GM23338 (cell line): ENCODE measurements around the gene FOXP2. TPM values are rescaled to one million over a fixed set of nuclear protein-coding genes. Genes with fewer than 3 reads are reported as not detected.

ENCODE experiments used
- ATAC-seq: fragments of 200-7000 bp; cut with Tn5 transposase; 3 replicates; pipeline ENCODE4 v1.9.1; 2020
- DNase-seq: peaks from one replicate; pipeline ENCODE4 v3.0.0-alpha.2; 2015; ENCODE audit warnings: low spot score
- H2AFZ ChIP-seq: fragments of 200-600 bp; sonication (generic); 2 replicates; pipeline ENCODE4 v1.8.0; 2016; ENCODE audit warnings: antibody characterized with exemption, mild to moderate bottlenecking, moderate library complexity
- H3F3A ChIP-seq: fragments of 200-600 bp; sonication (generic); replicated peaks from 2 replicates; pipeline ENCODE4 v1.8.0; 2017; ENCODE audit warnings: antibody characterized with exemption, mixed run types, low read depth
- H3K27ac ChIP-seq: fragments of 200-600 bp; sonication (generic); 2 replicates; pipeline ENCODE4 v1.6.1; 2016; ENCODE audit warnings: low read depth
- H3K27me3 ChIP-seq: fragments of 200-600 bp; sonication (generic); 2 replicates; pipeline ENCODE4 v1.8.0; 2016; ENCODE audit warnings: mild to moderate bottlenecking, mixed run types, moderate library complexity; ENCODE audit not compliant: insufficient read depth
- H3K36me3 ChIP-seq: fragments of 200-600 bp; sonication (generic); 2 replicates; pipeline ENCODE4 v1.8.0; 2016; ENCODE audit warnings: mild to moderate bottlenecking; ENCODE audit not compliant: insufficient read depth
- H3K4me1 ChIP-seq: fragments of 200-600 bp; sonication (generic); 2 replicates; pipeline ENCODE4 v1.8.0; 2016; ENCODE audit warnings: mild to moderate bottlenecking, moderate library complexity; ENCODE audit not compliant: insufficient read depth
- H3K4me2 ChIP-seq: fragments of 200-600 bp; sonication (generic); 2 replicates; pipeline ENCODE4 v1.7.1; 2017; ENCODE audit warnings: mixed run types
- H3K4me3 ChIP-seq: fragments of 200-600 bp; sonication (generic); 2 replicates; pipeline ENCODE4 v1.6.1; 2016; ENCODE audit warnings: mixed run types
- H3K79me2 ChIP-seq: fragments of 200-600 bp; sonication (generic); replicated peaks from 2 replicates; pipeline ENCODE4 v1.8.0; 2017; ENCODE audit warnings: mild to moderate bottlenecking; ENCODE audit not compliant: insufficient read depth
- H3K9me2 ChIP-seq: fragments of 200-600 bp; sonication (generic); 2 replicates; pipeline ENCODE4 v1.8.0; 2017; ENCODE audit not compliant: insufficient read depth
- H4K20me1 ChIP-seq: fragments of 200-600 bp; sonication (generic); replicated peaks from 2 replicates; pipeline ENCODE4 v1.8.0; 2017; ENCODE audit warnings: mild to moderate bottlenecking; ENCODE audit not compliant: insufficient read depth
- H3K27ac Mint-ChIP-seq: 2 replicates; pipeline ENCODE4 v1.8.0; 2020; ENCODE audit warnings: inconsistent platforms, mild to moderate bottlenecking, moderate library complexity, mixed read lengths
- H3K27me3 Mint-ChIP-seq: 3 replicates; pipeline ENCODE4 v1.8.0; 2022; ENCODE audit warnings: low read depth, mild to moderate bottlenecking, moderate library complexity, mixed read lengths, inconsistent platforms; ENCODE audit not compliant: insufficient read depth, poor library complexity
- H3K36me3 Mint-ChIP-seq: 3 replicates; pipeline ENCODE4 v1.8.0; 2021; ENCODE audit warnings: low read depth, mild to moderate bottlenecking, inconsistent platforms, moderate library complexity, mixed read lengths
- H3K4me1 Mint-ChIP-seq: 3 replicates; pipeline ENCODE4 v1.8.0; 2020; ENCODE audit warnings: mild to moderate bottlenecking, inconsistent platforms, mixed read lengths
- H3K4me3 Mint-ChIP-seq: 3 replicates; pipeline ENCODE4 v1.8.0; 2021; ENCODE audit warnings: moderate library complexity, mild to moderate bottlenecking, inconsistent platforms, mixed read lengths
- H3K9me3 Mint-ChIP-seq: 3 replicates; pipeline ENCODE4 v1.8.0; 2020; ENCODE audit warnings: moderate library complexity, mild to moderate bottlenecking, inconsistent platforms, mixed read lengths
- CREB1 ChIP-seq: fragments of 250-450 bp; sonication (Bioruptor Pico); IDR thresholded peaks from 2 replicates; pipeline ENCODE4 v1.5.0; 2020; ENCODE audit warnings: low read depth, mild to moderate bottlenecking, moderate library complexity
- ETS1 ChIP-seq: IDR thresholded peaks from 2 replicates; pipeline ENCODE4 v1.6.1; 2016; ENCODE audit warnings: antibody characterized with exemption
- EZH2 ChIP-seq: fragments of 200-600 bp; sonication (generic); IDR thresholded peaks from one replicate; pipeline ENCODE4 v1.8.0; 2017; ENCODE audit warnings: antibody characterized with exemption, mild to moderate bottlenecking, low read depth; ENCODE audit not compliant: unreplicated experiment
- EZH2phosphoT487 ChIP-seq: fragments of 200-600 bp; sonication (generic); IDR thresholded peaks from one replicate; pipeline ENCODE4 v1.8.1; 2018; ENCODE audit warnings: antibody characterized with exemption; ENCODE audit not compliant: unreplicated experiment
- JUNB ChIP-seq: IDR thresholded peaks from one replicate; pipeline ENCODE4 v1.6.1; 2016; ENCODE audit warnings: antibody characterized with exemption; ENCODE audit not compliant: unreplicated experiment
- NANOG ChIP-seq: IDR thresholded peaks from 2 replicates; pipeline ENCODE4 v1.6.1; 2016; ENCODE audit warnings: antibody characterized with exemption, borderline replicate concordance
- POLR2AphosphoS5 ChIP-seq: IDR thresholded peaks from 2 replicates; pipeline ENCODE4 v1.6.1; 2016; ENCODE audit warnings: antibody characterized with exemption, low read depth
- STAT1 ChIP-seq: IDR thresholded peaks from one replicate; pipeline ENCODE4 v1.6.1; 2016; ENCODE audit warnings: antibody characterized with exemption; ENCODE audit not compliant: unreplicated experiment
- ZNF114 ChIP-seq: fragments of 250-450 bp; sonication (Bioruptor Pico); IDR thresholded peaks from 2 replicates; pipeline ENCODE4 v1.5.0; 2020; ENCODE audit warnings: mild to moderate bottlenecking, moderate library complexity
- ZNF331 ChIP-seq: fragments of 250-450 bp; sonication (Bioruptor Pico); IDR thresholded peaks from 2 replicates; pipeline ENCODE4 v1.5.0; 2020; ENCODE audit warnings: low read depth, mild to moderate bottlenecking, moderate library complexity
- ZNF462 ChIP-seq: fragments of 250-450 bp; sonication (Bioruptor Pico); IDR thresholded peaks from 2 replicates; pipeline ENCODE4 v1.5.0; 2020; ENCODE audit warnings: mild to moderate bottlenecking, moderate library complexity
- polyA plus RNA-seq: library from polyadenylated mRNA; unstranded; fragments of >200 nt; fragmentation: Nextera tagmentation; extraction: Ambion mirVana; gene quantifications from 2 replicates; pipeline ENCODE4 v1.2.1, GENCODE V29; 2016
- total RNA-seq: library from RNA; depleted of rRNA; stranded (reverse); fragments of >200 nt; shearing (Covaris generic); gene quantifications from 2 replicates; pipeline ENCODE4 v1.2.3, GENCODE V29; 2014
- TF ChIP-seq, protein P1 (sequence below), 2 experiments: fragments of 200-600 bp in 1 of 2; sonication (generic) in 1 of 2; conservative IDR thresholded peaks; 2 replicates each; pipeline versions ENCODE4 v1.5.1 to v1.6.1; 2016 to 2017; ENCODE audit warnings: antibody characterized with exemption in 2 of 2, low read depth in 2 of 2, mild to moderate bottlenecking in 2 of 2, moderate library complexity in 1 of 2
- TF ChIP-seq, protein P2 (sequence below): IDR thresholded peaks from one replicate; pipeline ENCODE4 v1.6.1; 2018; ENCODE audit warnings: antibody characterized with exemption; ENCODE audit not compliant: unreplicated experiment

The FOXP2 gene
- total and polyA plus RNA-seq, 2 experiments from 2014 or later, result 0.03 to 0.24 TPM

DNA sequence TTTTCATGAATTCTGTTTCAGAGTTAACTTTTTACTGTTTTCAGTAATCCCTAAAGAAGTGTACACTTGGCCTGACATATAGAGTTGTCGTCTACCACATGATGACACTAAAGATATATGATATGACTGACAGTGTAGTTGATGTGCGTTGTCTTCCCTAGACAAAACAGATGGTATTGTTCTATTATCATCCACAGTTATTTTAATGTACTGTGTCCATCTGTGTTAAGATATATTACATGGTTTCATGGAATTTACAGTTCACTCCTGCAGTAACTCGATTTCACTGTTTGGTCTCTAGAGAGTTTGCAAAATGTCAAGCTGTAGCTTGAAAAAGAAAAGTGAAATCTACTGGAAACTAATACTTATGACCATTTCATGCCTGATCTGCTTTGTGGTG is 18.1 kb downstream of the FOXP2 start:
- H3K27ac Mint-ChIP-seq, result no peak overlapping the region
- H3K9me3 Mint-ChIP-seq, result no peaks in the 10 kb centered on the region
- Histone ChIP-seq H3K9me2 (no peaks in the 10 kb centered on the region), H3K27me3 (no peaks in the 10 kb centered on the region), H2AFZ (no peak overlapping the region), H3K79me2 (no peaks in the 10 kb centered on the region), H3K27ac (no peak overlapping the region), H3K4me2 (no peak overlapping the region), H3K4me1 (no peaks in the 10 kb centered on the region), H3K36me3 (no peaks in the 10 kb centered on the region), H3K4me3 (no peak overlapping the region), H4K20me1 (no peaks in the 10 kb centered on the region), H3F3A (no peaks in the 10 kb centered on the region)
- DNase-seq (no peak), ATAC-seq (no peak)
- H3K36me3 Mint-ChIP-seq, result no peaks in the 10 kb centered on the region
- no peak for TF ChIP-seq EZH2phosphoT487
- TF ChIP-seq EZH2, result no peak
- TF ChIP-seq POLR2AphosphoS5, result no peak
- no peak for TF ChIP-seq ZNF331
- TF ChIP-seq, protein P1, sequence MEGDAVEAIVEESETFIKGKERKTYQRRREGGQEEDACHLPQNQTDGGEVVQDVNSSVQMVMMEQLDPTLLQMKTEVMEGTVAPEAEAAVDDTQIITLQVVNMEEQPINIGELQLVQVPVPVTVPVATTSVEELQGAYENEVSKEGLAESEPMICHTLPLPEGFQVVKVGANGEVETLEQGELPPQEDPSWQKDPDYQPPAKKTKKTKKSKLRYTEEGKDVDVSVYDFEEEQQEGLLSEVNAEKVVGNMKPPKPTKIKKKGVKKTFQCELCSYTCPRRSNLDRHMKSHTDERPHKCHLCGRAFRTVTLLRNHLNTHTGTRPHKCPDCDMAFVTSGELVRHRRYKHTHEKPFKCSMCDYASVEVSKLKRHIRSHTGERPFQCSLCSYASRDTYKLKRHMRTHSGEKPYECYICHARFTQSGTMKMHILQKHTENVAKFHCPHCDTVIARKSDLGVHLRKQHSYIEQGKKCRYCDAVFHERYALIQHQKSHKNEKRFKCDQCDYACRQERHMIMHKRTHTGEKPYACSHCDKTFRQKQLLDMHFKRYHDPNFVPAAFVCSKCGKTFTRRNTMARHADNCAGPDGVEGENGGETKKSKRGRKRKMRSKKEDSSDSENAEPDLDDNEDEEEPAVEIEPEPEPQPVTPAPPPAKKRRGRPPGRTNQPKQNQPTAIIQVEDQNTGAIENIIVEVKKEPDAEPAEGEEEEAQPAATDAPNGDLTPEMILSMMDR (conservative IDR thresholded peaks at IDR 0.05; ENCODE audit: low read depth in 2 of 2), result no peak
- no peak for TF ChIP-seq ZNF114 (CRISPR knock-in tag)
- TF ChIP-seq STAT1, result no peak
- no peak for TF ChIP-seq JUNB
- TF ChIP-seq, protein P2, sequence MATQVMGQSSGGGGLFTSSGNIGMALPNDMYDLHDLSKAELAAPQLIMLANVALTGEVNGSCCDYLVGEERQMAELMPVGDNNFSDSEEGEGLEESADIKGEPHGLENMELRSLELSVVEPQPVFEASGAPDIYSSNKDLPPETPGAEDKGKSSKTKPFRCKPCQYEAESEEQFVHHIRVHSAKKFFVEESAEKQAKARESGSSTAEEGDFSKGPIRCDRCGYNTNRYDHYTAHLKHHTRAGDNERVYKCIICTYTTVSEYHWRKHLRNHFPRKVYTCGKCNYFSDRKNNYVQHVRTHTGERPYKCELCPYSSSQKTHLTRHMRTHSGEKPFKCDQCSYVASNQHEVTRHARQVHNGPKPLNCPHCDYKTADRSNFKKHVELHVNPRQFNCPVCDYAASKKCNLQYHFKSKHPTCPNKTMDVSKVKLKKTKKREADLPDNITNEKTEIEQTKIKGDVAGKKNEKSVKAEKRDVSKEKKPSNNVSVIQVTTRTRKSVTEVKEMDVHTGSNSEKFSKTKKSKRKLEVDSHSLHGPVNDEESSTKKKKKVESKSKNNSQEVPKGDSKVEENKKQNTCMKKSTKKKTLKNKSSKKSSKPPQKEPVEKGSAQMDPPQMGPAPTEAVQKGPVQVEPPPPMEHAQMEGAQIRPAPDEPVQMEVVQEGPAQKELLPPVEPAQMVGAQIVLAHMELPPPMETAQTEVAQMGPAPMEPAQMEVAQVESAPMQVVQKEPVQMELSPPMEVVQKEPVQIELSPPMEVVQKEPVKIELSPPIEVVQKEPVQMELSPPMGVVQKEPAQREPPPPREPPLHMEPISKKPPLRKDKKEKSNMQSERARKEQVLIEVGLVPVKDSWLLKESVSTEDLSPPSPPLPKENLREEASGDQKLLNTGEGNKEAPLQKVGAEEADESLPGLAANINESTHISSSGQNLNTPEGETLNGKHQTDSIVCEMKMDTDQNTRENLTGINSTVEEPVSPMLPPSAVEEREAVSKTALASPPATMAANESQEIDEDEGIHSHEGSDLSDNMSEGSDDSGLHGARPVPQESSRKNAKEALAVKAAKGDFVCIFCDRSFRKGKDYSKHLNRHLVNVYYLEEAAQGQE, result no peak
- TF ChIP-seq CREB1 (CRISPR knock-in tag), result no peak
- TF ChIP-seq NANOG, result no peak
- no peak for TF ChIP-seq ETS1
- TF ChIP-seq ZNF462 (CRISPR knock-in tag), result no peak
- no peaks in the 10 kb centered on the region for H3K27me3 Mint-ChIP-seq
- H3K4me3 Mint-ChIP-seq, result no peak overlapping the region
- no peaks in the 10 kb centered on the region for H3K4me1 Mint-ChIP-seq
